GM10248 (cell line): Measurements from ENCODE around the gene SLC38A11.

Experiments
- CTCF ChIA-PET: fragments of 300-600 bp; sonication (Branson Sonifier 250); formaldehyde crosslinking; extraction: SDS; loops from one replicate; lab custom pipeline; 2021; ENCODE audit warnings: antibody characterized with exemption; lab: Yijun Ruan, JAX
- POLR2A ChIA-PET: fragments of 350-650 bp; sonication (Branson Sonifier 250); formaldehyde crosslinking; extraction: SDS; loops from one replicate; lab custom pipeline; 2020; ENCODE audit warnings: antibody characterized with exemption; lab: Yijun Ruan, JAX
- DNase-seq: peaks from one replicate; pipeline ENCODE4 v3.0.0; 2012; ENCODE audit errors: extremely low spot score
- TF ChIP-seq, protein P1 (sequence below): IDR thresholded peaks from 2 replicates; pipeline ENCODE4 v1.5.1; 2012; ENCODE audit warnings: mild to moderate bottlenecking, low read depth; ENCODE audit errors: extremely low read depth, missing control alignments, control extremely low read depth

The SLC38A11 gene

DNA sequence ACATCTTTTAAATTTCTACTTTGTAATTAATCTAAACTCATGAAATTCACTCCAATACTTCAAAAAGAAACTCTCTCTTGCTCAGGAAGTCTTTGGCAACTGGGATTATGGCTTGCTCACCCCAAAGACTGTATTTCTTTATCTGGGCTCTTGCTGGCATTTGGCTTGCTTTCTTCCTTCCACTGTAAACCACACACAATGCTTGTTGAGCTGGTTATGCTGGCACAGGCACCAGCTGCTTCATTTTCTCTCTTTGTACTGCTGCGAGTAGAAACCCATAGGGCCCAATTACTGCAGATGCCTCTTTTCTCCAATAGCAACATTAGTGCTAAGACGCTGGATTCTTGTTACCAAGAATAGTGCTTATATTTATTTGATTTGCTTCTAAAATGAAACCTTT is 51.4 kb downstream of the SLC38A11 start:
- ChIA-PET POLR2A (no interaction called here), CTCF (interaction anchor here (1.0 to 2.1 kb wide), 3 partner anchors 11 to 45 kb away, joined by 3 to 6 read pairs (median 3); no protein-coding TSS in a partner anchor)
- no peak for DNase-seq
- TF ChIP-seq, protein P1, sequence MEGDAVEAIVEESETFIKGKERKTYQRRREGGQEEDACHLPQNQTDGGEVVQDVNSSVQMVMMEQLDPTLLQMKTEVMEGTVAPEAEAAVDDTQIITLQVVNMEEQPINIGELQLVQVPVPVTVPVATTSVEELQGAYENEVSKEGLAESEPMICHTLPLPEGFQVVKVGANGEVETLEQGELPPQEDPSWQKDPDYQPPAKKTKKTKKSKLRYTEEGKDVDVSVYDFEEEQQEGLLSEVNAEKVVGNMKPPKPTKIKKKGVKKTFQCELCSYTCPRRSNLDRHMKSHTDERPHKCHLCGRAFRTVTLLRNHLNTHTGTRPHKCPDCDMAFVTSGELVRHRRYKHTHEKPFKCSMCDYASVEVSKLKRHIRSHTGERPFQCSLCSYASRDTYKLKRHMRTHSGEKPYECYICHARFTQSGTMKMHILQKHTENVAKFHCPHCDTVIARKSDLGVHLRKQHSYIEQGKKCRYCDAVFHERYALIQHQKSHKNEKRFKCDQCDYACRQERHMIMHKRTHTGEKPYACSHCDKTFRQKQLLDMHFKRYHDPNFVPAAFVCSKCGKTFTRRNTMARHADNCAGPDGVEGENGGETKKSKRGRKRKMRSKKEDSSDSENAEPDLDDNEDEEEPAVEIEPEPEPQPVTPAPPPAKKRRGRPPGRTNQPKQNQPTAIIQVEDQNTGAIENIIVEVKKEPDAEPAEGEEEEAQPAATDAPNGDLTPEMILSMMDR, result no peak

DNA sequence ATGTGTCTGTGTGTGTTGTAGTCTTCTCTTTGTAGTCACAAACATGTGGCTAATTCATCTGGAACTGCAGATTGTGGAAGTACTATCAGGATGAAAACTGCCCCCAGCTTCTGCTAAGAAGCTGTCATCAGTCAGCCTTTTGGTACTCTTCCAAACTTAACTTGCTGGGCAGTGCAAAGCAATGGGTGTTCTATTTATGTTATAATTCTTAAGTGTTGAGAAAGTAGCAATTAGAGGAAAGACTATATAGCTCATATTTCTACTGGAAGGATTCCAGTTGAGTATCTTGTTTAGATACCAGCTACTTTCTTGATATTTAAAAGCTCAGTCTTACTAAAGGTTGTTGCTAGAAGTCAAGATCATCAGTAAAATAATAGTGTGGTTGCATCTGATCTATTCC is 52.1 kb downstream of the SLC38A11 start:
- ChIA-PET POLR2A (no interaction called here), CTCF (interaction anchor here (0.7 to 2.1 kb wide), 2 partner anchors 12 to 14 kb away, joined by 3 to 6 read pairs; no protein-coding TSS in a partner anchor)
- TF ChIP-seq, protein P1, result no peak
- DNase-seq, result no peak

DNA sequence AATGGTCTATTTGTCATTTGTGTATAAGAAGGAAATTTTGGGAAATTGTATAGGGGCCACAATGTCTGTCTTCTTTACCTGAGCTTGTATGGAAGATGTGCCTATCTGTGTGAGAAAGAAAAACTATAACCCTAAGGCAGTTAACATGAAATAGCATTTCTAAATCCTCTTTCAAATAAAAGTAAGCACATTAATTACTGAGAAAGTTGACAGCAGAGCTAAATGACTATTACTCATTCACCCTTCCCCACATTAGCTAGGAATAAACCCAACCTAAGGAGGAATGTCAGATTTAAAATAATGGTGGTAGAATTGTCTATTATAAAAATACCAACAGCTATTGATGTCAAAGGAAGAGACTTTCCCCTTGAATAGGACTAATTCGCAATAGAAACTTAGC is 56.2 kb downstream of the SLC38A11 start:
- no peak for DNase-seq
- CTCF ChIA-PET, result no interaction called here
- POLR2A ChIA-PET, result no interaction called here
- TF ChIP-seq, protein P1, result no peak

DNA sequence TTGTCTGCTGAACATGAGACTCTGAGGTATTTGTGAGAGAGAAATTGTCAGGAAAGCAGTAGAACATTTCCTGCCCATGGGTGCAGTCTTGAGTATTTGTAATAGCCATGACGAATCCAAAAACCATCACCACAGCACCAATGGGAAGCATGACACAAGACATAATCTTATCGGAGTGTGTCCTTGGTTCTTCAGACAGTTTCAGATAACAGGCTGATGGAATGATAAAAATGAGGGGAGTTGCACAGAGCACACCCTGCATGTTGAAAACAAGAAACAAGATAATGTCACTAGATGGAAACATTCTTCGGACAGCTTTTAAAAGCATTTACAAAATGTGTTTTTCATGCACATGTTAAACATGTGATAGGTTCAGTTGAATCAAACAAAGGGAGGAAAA is 56.9 kb downstream of the SLC38A11 start:
- DNase-seq, result no peak
- POLR2A ChIA-PET, result no interaction called here
- CTCF ChIA-PET, result no interaction called here
- TF ChIP-seq, protein P1, result no peak

DNA sequence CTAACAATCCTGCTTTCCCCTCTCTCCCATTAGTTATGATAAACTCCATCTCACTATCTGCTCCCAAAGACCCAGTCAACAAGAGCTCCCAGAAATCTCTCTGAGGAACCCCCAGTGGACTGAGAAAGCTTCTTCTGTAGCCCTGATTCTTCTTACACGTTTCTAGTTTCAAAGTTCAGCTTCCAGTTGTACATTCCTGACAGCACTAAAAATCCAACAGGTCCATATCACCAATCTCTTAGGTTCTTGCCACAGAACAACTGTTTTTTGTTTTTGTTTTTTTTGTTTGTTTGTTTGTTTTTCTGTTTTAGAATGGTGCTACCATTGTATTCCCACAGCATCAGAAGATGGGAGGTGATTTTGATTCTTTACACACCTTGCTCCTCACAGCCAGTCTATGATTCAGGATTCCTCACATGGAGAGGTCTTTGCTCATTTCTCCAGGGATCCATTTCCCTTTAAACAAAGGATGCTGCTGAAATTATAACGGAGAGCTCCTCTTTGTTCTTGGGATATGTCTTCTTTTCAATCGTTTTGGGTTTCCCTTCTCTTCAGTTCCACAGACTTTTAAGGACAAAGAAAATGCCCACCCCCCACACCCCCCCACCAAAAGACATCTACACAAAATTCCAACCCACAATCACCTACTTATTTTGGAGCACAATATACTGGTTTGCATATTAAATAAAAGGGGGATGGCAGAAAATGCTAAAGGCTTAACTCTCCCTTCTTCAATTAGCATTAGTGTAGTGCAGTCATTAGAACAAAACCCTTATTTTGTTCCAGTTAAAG is 57.7 kb downstream of the SLC38A11 start:
- TF ChIP-seq, protein P1, result no peak
- CTCF ChIA-PET, result interaction anchor here (1.0 kb wide), 2 partner anchors 17 to 52 kb away, joined by 3 read pairs; no protein-coding TSS in a partner anchor
- POLR2A ChIA-PET, result no interaction called here
- no peak for DNase-seq

DNA sequence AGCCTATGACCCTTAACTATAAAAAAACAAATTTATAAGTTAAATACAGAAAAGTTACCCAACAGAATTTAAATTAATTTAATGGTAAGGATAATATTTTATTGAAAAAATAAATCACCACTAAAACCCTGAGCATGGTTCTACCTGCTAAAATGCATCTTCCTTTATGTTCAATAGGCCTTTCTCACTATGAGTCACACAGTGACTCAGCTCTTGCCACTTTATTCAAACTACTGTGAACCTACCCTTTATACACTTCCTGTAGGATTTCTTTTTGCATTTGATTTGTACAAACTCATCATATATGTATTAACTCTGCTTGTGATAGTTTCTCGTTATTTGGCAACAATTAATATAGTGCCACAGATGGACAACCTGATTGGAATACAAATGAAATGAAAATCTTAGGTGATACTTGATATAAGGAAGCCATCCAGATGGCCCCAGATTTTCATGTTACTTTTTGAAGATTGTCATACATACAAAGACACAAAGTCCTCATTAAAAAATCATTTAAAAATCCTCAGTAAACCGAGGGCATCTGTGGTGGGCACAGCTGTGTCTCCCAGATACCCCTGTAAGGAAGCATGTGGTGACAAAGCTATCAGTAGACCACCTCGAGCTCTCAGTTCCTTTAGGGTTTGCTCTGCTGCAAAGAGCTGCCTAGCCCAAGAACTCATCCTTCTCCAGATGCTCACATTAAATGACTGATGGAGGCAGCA is 58.5 kb downstream of the SLC38A11 start:
- DNase-seq, result no peak
- CTCF ChIA-PET, result interaction anchor here (1.0 kb wide), 1 partner anchor 16 kb away, joined by 3 read pairs; no protein-coding TSS in a partner anchor

More for the DNA sequence above, 58.5 kb downstream of the SLC38A11 start:
- POLR2A ChIA-PET, result no interaction called here
- TF ChIP-seq, protein P1, result no peak
